Osteocyte (in vitro differentiated cells): ENCODE results near the gene ZFPL1. TPM values are rescaled to one million over a fixed set of nuclear protein-coding genes. Genes with fewer than 3 reads are reported as not detected.

Source experiments
- DNase-seq: peaks from one replicate; pipeline ENCODE4 v3.0.0; 2021; ENCODE audit warnings: mixed read lengths; ENCODE audit not compliant: unreplicated experiment; ENCODE audit errors: extremely low spot score
- H3K27ac Mint-ChIP-seq: one replicate; pipeline ENCODE4 v1.8.0; 2021; ENCODE audit warnings: mild to moderate bottlenecking, mixed read lengths; ENCODE audit not compliant: unreplicated experiment
- H3K27me3 Mint-ChIP-seq: one replicate; pipeline ENCODE4 v1.8.0; 2021; ENCODE audit warnings: mixed read lengths; ENCODE audit not compliant: unreplicated experiment
- H3K36me3 Mint-ChIP-seq: one replicate; pipeline ENCODE4 v1.8.0; 2021; ENCODE audit warnings: mixed read lengths; ENCODE audit not compliant: unreplicated experiment
- H3K4me1 Mint-ChIP-seq: one replicate; pipeline ENCODE4 v1.8.0; 2021; ENCODE audit warnings: mixed read lengths; ENCODE audit not compliant: unreplicated experiment
- H3K4me3 Mint-ChIP-seq: one replicate; pipeline ENCODE4 v1.8.0; 2021; ENCODE audit warnings: mild to moderate bottlenecking, moderate library complexity, mixed read lengths; ENCODE audit not compliant: unreplicated experiment
- H3K9me3 Mint-ChIP-seq: one replicate; pipeline ENCODE4 v1.8.0; 2021; ENCODE audit warnings: mixed read lengths; ENCODE audit not compliant: unreplicated experiment
- CTCF ChIP-seq: fragments of 200-600 bp; sonication (generic); IDR thresholded peaks from 2 replicates; pipeline ENCODE4 v1.5.0; 2021; ENCODE audit warnings: antibody characterized with exemption, mild to moderate bottlenecking, moderate library complexity
- long read RNA-seq: library from polyadenylated mRNA; unstranded; transcript quantifications from one replicate; pipeline ENCODE4 v2.0.0, GENCODE V29; 2021
- total RNA-seq: library from RNA; stranded (reverse); gene quantifications from 2 replicates; pipeline ENCODE4 v1.2.1, GENCODE V29; 2021

The ZFPL1 gene
- 49.5 and 55.3 TPM in 2 replicates for total RNA-seq
- long read RNA-seq, transcript ZFPL1-201 (8 exons, 1,371 nt) = major isoform, 9 of 12 reads
- long read RNA-seq, partial matches to known transcripts = 1 of 12 reads
- long read RNA-seq, other reads (novel, unspliced or antisense) = 2 of 12 reads

- H3K9me3 Mint-ChIP-seq = no peaks in the 10 kb centered on the region
- H3K36me3 Mint-ChIP-seq = peaks cover 13% of the 10 kb centered on the region
- peaks cover 31% of the 10 kb centered on the region for H3K4me1 Mint-ChIP-seq
- DNase-seq = peak; percentile 99
- H3K4me3 Mint-ChIP-seq = peak within 1 kb of the TSS; percentile 93
- TF ChIP-seq CTCF = no peak
- H3K27ac Mint-ChIP-seq = peak within 1 kb of the TSS; percentile 97
- no peaks in the 10 kb centered on the region for H3K27me3 Mint-ChIP-seq
These were observed at the start of gene ZFPL1, which contains the start of gene CDCA5 for GRCh38 chr11:65083834-65084597. Gene ZFPL1 (plus strand): TSS chr11:65084222. CDS start chr11:65084699, 477 bp downstream. Gene CDCA5 (minus strand): TSS chr11:65084040. CDS start chr11:65083978, 62 bp downstream.

- H3K27ac Mint-ChIP-seq = no peak overlapping the region
- H3K36me3 Mint-ChIP-seq = peaks cover 7% of the 10 kb centered on the region
- H3K4me3 Mint-ChIP-seq = no peak overlapping the region
- peaks cover 2% of the 10 kb centered on the region for H3K4me1 Mint-ChIP-seq
- no peaks in the 10 kb centered on the region for H3K27me3 Mint-ChIP-seq
- TF ChIP-seq CTCF = no peak
- DNase-seq = no peak
- H3K9me3 Mint-ChIP-seq = no peaks in the 10 kb centered on the region
These were observed 49.6 kb upstream of the ZFPL1 start for GRCh38 chr11:65034423-65034822.

GRCh38 chr11:65035579-65035978 is 48.4 kb upstream of the ZFPL1 start:
- Mint-ChIP-seq H3K4me3 (no peak overlapping the region), H3K27ac (no peak overlapping the region), H3K9me3 (no peaks in the 10 kb centered on the region), H3K27me3 (no peaks in the 10 kb centered on the region), H3K36me3 (peaks cover 8% of the 10 kb centered on the region), H3K4me1 (peaks cover 3% of the 10 kb centered on the region)
- no peak for TF ChIP-seq CTCF
- DNase-seq = no peak

- Mint-ChIP-seq H3K9me3 (no peaks in the 10 kb centered on the region), H3K4me1 (peaks cover 8% of the 10 kb centered on the region), H3K27ac (peak overlapping the region; percentile 7), H3K4me3 (no peak overlapping the region), H3K36me3 (peaks cover 7% of the 10 kb centered on the region), H3K27me3 (no peaks in the 10 kb centered on the region)
- no peak for TF ChIP-seq CTCF
- DNase-seq = no peak
These were observed 47.1 kb upstream of the ZFPL1 start for GRCh38 chr11:65036931-65037330.

- H3K4me1 Mint-ChIP-seq = peaks cover 19% of the 10 kb centered on the region
- H3K4me3 Mint-ChIP-seq = peak overlapping the region; percentile 86
- no peak for DNase-seq
- peaks cover 14% of the 10 kb centered on the region for H3K36me3 Mint-ChIP-seq
- no peak for TF ChIP-seq CTCF
- no peaks in the 10 kb centered on the region for H3K9me3 Mint-ChIP-seq
- peak overlapping the region; percentile 96 for H3K27ac Mint-ChIP-seq
- H3K27me3 Mint-ChIP-seq = no peaks in the 10 kb centered on the region
These were observed 43.5 kb upstream of the ZFPL1 start for GRCh38 chr11:65040520-65040846.
